NCI-H2227 (cell line): Measurements from ENCODE around the gene PSORS1C2.

Source experiments
- DNase-seq: peaks from one replicate; lab custom pipeline; 2025; ENCODE audit not compliant: unreplicated experiment; lab: John Stamatoyannopoulos, UW

PSORS1C2 gene

DNA sequence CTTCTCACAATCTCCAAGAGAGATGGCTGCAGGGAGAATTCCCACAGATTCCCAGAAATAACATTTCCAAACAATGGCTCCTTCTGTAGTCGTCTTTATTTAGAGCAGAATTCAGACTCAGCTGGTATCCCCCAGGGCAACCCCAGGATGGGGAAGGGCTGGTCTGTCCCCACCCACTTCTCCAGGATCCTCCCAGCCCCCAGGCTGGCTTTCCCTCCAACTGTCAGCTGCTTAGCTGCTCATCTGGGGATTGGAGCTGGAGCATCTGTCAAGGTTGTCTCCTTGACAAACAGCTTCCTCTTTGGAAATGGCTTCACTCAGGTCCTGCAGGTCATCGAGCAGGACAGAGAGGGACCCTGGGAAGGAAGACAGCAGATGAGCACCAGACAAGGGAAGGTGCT, 3.5 kb upstream of the PSORS1C2 start:
- peak; percentile 38 for DNase-seq

DNA sequence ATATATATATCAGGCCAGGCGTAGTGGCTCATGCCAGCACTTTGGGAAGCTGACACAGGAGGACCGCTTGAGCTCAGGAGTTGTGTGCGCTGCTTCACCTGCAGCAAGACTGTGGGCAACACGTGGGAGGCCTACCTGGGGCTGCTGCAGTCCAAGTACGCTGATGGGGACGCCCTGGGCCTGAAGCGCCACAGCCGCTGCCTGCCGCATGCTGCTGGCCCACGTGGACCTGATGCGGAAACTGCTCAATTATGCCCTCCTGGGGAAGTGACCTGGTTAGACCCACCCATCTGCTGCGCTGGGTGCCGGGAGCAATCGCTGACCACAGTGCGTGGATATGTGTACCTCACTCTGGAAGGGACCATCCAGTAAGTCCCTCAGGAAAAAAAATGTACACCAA, 1.8 kb upstream of the PSORS1C2 start:
- DNase-seq, result no peak

DNA sequence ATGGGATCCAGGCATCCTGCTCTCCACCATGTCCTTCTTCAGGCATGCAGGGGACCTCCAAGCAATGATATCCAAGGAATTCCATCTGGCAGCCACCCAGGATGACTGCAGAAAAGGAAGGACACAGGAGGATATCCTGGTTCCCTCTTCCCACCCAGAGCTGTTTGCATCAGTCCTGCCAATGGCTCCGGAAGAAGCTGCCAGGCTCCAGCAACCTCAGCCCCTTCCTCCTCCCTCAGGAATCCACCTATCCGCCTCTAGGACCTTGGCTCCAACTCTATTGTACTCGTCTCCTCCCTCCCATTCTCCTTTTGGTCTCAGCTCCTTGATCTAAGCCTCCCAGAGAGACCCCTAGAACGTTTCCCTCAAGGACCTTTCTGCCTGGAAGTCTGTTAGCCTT, 733 bp upstream of the PSORS1C2 start:
- DNase-seq, result peak; percentile 30

DNA sequence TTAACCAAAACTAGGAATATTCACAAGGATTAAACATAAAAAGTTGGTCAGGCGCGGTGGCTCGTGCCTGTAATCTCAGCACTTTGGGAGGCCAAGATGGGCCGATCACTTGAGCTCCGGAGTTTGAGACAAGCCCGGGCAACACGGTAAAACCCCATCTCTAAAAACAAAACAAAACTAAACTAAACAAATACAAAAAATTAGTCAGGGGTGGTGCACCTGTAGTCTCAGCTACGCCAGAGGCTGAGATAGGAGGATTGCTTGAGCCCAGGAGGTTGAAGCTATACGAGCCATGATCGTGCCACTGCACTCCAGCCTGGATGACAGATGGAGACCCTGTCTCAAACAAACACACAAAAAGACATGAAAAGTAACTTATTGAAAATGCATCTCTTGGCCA, 3.2 kb downstream of the PSORS1C2 start:
- DNase-seq, result no peak

DNA sequence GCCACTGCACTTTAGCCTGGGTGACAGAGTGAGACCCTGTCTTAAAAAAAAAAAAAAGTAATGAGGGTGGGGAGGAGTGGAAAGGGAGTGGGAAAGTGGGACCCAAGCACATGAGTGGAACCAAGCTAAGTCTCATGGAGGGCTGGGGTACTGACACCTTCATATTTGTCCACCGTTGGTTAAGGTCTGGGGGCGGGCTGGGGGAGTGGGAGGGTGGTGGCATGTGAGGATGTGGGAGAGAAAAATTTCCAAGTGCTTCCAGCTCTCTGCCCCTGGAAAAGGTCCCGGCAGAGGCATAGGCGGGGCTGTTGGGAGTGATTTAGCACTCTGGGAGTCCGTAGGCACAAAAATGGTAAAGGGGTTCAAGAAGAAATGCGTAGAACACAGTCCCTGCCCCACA, 6.1 kb downstream of the PSORS1C2 start:
- no peak for DNase-seq

DNA sequence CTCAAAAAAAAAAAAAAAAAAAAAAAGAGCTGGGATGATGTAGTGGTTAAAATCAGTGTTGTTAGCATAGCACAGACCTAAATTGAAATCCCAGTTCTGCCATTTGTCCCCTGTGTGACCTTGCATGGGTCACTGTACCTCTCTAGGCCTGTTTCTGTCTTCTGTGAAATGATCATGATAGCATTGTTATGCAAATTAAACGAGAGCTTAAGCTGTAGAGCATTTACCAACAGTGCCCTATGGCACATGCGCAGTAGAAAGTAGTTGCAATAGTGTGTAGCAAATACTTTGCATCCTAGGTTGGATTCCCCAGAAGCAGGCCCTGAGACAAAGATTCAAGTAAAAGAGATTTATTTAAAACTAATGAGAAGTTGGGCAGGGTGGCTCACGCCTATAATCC, 7.3 kb downstream of the PSORS1C2 start:
- no peak for DNase-seq

DNA sequence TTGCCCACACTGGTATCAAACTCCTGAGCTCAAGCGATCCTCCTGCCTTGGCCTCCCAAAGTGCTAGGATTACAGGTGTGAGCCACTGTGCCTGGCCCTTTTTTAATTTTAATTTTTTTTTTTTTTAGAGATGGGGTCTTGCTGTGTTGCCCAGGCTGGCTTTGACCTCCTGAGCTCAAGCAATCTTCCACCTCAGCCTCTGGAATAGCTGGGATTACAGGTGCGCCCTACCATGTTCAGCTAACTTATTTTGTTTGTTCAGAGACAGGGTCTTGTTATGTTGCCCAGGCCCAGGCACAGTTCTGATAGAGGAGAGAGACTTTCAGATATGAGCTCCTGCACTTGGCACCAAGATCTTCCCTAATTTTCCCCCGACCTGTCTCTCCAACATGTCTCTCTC, 8.1 kb downstream of the PSORS1C2 start:
- no peak for DNase-seq

DNA sequence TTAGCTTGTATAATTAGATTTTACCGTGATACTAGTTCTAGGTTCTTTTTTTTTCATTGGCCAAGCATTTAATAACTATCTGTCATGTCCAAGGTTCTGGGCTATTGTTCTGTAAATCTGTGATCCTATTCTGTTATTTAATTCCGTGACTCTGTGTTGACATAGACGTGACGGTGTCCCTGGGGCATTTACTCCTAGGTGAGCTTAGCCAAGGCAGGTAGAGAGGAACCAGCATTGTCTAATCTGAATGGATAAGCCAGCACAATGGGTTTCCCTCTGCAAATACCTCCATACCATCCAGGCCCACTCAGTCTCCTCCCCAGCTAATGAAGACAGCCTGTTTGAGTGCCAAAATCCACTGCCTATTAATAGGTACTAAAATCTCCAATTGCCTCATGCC, 9.7 kb downstream of the PSORS1C2 start:
- no peak for DNase-seq

DNA sequence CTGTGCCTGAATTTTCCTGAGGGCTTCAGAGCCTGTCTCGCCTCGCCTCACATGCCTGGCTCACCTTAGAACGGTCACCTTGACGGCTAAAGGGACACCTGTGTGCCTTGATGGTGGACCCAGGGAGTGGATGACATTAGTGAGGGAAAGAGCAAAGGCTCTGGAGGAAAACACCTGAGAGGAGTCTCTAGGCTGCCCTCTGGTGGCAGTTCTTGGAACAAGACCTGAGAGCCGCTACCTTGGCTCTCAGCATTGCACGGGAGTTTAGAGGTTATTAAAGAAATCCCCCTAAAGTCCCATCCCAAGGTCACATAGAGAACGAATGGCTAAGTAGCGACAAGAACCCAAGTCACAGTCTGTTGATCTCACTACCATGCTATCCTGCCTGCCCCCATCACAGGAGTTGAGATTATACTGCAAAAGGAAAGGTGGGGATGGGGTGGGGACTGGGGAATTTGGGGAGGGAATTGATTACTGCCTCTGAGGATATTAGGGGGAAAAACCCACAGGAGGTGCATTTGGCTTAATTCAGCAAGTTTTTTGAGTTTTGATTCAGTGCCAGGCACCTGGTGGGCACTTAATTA, 10.7 kb downstream of the PSORS1C2 start:
- DNase-seq, result peak; percentile 72

DNA sequence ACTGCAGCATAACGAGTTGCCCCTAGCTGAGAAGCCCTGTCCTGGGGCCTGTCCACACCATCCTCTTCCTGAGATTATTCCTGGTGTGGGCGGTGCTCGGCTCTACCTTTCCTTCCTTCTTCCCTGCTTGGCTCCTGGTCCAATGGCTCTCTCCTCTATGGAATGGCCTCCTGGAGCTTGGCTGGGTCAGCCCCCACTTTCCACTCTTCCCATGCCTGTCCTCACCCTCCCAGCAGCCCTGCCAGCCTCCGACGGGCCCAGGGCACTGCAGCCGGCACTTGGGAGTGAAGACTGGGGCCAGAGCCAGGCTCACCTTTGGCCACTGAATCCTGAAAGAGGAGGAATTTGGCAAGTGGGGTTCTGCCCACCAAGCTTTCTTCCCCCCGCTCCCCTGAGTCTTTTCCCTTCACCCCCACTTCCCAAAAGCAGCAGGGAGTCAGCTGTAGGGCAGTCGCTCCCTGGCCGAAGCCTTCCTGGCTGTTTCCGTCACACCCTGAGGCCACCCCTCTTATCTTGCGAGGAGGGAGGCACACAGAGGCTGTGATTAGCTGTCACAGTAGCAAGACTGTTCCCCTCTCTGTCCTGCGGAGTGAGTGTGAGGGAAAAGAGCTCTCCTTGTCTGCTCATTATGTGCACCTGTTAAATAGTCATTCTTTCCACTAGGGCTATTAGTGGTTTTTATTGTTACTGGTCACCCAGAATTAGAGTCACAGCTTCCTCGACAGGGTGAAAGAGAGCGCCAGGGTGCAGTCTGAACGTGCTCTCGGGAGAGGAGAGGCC, 12.3 kb downstream of the PSORS1C2 start:
- no peak for DNase-seq

DNA sequence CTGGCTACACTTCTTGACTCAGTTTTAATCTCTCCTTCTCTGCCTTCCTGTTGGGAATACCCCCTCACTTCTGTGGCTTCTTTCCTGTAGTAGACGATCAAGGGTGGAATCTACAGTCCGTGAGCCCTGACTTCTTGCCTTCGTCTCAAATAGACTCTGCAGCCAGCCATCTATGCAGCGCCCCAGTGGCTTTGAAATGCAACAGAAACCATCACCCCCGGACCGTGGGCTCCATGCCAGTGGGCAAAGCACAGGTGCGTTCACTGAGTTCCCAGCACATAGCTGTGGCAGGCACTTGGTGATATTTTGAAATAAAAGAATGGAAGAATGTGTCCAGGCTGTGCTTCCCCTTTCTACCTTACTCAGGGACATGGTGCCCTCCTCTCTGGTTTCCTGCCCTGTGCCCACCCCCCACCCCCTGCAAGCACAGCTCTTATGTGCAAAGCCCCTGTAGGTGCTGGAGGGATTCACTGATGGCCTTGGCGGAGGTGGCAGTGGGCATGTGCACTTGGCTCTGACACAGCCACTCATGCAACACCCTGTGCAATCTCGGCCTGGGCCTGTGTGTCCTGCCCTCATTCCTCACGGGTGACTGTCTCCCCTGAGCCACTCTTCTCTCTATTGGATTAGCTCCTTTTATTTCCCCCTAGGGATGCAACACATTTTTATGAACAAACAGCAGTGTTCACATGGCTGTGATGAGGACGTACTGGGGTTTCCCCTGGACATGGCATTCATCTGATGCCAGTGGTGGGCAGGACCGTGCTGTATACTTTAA, 13.1 kb downstream of the PSORS1C2 start:
- no peak for DNase-seq

DNA sequence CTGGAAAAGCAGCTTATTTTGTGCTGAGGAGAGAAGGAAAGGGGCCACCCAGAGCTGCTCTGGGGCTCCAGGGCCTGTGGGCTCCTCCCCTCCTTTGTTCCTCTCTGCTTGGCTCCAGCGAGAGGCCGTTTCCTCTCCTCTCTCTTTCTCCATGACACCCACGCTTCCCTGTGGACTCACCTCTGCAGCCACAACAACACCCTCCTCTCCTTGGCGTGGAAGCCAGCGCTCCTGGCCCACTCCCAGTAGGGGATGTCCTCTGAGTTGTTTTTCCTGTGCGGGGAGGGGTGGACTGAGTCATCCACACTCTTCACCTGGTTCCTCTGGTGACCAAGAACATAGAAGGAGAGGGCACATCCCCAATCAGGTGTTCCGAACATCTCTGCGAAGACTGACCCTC, 13.7 kb downstream of the PSORS1C2 start:
- no peak for DNase-seq

DNA sequence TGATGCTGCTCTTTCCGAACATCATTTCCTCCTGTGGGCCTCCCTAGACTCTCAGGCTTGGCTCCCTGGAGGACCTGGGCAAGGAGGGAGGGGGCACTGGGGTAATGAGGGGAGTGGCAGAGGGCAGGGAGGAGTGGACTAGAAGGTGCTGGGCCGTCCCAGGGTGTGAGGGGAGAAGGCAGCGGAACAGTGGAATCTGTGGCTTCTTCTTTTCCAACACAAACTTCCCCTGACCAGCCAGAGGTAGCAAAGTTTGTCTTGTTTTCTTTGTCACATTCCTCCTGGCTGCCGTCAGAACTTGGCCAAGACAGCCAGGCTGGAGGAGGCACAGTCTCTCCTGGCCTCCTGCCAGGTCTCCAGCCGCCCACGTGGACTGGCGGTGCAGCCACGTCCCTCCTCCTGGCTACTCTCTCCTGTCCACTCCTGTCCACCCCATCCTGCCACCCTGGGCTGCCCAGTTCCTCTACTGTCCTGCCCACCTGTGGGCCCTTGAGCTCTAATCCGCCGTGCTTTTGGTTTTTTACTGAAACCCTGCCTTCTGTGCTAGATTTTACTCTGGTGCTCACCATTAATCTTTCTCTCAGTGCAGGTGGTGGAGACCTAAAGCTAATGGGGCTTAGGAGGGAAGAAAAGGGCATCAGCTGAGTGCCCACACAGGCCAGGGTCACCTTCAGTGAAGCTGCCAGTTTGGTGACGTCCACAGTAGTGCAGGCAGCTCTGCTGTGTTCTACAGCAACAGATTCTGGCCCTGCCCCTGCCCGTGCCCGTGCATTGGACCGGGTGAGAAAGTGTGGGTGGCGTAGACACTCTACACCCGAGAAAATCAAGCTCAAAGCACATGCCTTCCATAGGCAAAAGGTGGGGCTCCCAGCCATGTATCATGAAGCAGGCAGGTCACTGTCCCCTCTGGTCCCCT, 15.8 kb downstream of the PSORS1C2 start:
- DNase-seq, result peak; percentile 42

DNA sequence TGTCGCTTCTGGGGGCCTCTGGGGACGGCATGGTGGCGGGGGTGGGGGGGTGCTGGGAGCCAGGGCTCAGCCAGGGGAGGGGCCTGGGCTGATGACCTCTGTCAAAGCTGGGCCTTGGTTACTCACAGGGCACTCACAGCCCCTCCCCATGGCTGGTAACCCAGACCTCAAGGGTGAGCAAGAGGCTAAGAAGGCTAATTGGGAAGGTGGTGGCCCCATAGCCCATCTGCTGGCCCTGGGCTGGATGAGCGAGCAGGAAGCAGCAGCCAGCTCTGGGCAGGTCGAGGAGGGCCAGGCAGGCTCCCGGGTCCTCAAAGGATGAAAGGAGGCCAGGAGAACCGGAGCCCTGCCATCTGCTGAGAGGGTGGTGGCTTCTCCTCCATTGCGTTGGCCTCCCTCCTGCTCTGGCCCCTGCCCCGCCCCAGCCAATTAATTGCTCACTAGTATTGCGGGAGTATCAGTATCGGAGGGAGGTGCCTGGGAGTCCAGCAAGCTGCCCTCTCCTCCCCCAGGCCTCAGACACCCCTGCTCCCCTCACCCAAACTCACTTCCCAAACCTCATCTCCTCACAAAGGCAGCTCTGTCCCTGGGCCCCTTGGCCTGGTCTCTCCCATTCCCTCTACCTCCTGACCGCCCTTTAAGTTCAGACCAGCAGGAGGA, 17.6 kb downstream of the PSORS1C2 start:
- DNase-seq, result no peak

DNA sequence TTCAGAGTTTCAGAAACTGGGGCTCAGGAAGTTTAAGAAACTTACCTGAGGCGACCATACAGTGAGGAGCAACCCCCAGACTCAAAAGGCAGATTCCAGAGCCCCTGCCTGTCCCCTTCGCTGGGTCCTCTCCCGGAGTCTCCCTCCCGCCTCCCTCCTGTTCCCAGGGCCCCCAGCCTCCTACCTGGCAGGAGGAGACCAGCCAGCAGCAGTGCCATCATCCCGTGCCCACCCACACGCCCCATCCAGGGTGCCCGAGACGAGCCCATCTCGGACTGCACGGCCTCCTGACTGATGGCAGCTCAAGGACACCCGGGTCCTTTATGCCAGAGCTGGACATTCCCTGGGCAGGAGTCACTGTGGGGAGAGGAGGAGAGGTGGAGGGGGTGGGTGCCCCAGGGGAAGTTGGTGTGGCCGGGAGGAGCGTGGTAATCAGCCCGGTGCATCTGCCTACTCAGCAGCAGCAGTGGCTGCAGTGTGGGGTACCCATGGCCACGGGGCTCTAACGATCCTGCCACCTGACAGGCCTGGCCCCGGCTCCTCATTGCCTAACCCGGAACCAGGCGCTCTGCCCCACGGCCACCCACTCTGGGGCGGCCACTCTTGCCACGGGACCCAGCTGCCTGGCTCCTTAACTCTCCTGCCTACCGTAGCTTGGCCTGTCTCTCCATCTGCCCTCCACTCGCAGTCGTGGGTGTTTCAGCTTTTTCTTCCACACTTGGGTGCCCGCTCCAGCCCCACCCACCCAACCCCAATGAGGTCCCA, 18.5 kb downstream of the PSORS1C2 start, which contains the start of gene CDSN:
Gene CDSN, minus strand, starts transcription at position 296 of the 765 bp plus-strand sequence. Its CDS starts 27 bp downstream, at position 269.
- no peak for DNase-seq

DNA sequence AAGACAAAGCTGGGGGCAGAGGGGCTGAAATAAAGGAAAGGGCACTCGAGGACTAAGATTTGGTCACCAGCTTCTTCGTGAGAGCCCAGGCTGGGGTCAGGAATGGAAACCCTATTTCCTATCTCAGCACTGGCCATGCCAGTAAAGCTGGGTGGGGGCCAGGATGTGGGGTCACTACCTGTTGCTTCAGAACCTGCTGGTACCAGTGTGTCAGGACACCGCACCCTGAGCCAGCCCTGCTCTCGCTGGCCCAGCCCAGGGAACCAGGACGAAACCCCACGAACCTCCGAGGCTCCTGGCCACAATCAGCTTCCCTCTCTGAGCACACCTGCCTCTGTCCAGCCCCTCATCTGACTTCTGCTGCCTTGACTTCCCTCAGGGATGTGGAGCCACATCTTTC, 20.7 kb downstream of the PSORS1C2 start:
- DNase-seq, result no peak

DNA sequence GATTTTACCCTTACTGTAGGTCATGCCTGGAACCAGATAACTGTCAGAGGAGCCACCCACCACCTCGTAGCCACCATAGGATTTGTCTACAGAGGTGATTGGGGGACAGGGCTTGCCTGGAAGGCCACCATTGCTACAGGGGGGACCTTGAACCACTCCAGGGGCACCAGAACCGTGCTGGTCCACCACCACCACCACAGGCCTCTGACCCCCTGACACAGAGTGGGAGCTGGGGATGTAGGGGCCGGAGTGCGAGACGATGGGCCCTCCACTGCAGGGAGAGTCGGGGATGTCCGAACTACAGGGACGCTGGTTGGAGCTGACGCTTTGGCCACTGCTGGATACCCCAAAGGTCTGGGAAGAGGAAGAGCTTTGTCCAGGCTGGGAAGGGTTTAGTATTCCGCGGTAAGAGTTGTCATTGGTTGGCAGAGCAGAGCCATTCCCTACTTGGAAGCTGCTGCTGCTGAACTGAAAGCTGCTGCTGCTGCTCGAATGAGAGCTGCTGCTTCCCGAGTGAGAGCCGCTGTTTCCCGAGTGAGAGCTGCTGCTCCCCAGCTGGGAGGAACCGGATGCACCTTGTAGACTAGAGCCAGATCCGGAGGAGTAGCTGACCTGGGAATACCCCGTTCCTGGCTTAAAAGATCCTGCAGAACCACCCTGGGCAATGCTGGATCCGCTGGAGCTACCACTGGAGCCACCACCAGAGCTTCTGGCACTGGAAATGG, 22.0 kb downstream of the PSORS1C2 start:
- no peak for DNase-seq

DNA sequence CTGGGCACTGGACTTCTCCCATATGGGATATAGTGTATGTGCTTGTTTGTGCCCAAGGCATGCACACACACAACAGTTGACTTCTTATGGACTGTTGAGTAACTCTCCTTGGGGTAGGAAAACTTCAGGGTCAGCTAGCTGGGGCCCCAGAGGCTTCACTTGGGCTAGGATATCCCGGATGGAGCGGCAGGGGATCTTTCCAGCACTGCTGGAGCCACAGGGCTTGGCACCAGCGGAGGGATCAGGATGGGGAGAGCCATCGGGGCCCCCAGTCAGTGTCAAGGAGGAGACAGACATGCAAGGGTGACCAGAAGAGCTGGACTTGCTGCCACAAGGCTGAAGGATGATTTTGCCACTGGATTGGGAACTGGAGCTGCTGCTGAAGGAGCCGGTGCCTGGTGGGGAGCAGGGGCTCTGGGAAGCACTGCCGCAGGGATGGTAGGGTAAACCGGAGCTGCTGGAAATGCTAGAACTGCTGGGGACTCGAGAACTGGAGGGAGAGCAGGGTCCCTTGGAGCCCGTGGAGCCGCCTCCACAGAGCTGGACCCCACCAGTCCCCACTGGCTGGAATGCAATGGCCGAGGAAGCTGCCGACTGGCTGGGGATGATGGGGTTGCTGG, 22.8 kb downstream of the PSORS1C2 start:
- no peak for DNase-seq
